ENCODE measurements around the gene PTPN4. TPM values are rescaled to one million over a fixed set of nuclear protein-coding genes. Genes with fewer than 3 reads are reported as not detected.

PTPN4 gene
- total RNA-seq, 2 experiments from 2014 or later: 32.4 to 38.0 TPM

GRCh38 chr2:119810049-119810630, 50.4 kb downstream of the PTPN4 start:
- ChIA-PET CTCF (interaction anchor here (0.9 to 1.2 kb wide), 2 partner anchors 13 to 106 kb away, joined by 3 read pairs; no protein-coding TSS in a partner anchor), POLR2A (no interaction called here)
- Mint-ChIP-seq H3K27ac (no peak overlapping the region), H3K9me3 (ENCODE audit: low read depth) (no peaks in the 10 kb centered on the region), H3K4me3 (no peak overlapping the region), H3K36me3 (ENCODE audit: low read depth) (peaks cover 27% of the 10 kb centered on the region), H3K4me1 (peaks cover 27% of the 10 kb centered on the region), H3K27me3 (no peaks in the 10 kb centered on the region)
- DNase-seq: no peak
- intact Hi-C loops (cut with DNase I, micrococcal nuclease): no loop called here
- no peak for ATAC-seq

GRCh38 chr2:119814216-119814615, 54.5 kb downstream of the PTPN4 start:
- DNase-seq (no peak), ATAC-seq (no peak)
- H3K9me3 Mint-ChIP-seq (ENCODE audit: low read depth): peaks cover 14% of the 10 kb centered on the region
- POLR2A ChIA-PET: no interaction called here
- peaks cover 38% of the 10 kb centered on the region for H3K36me3 Mint-ChIP-seq (ENCODE audit: low read depth)
- CTCF ChIA-PET: interaction anchor here (0.6 to 1.2 kb wide), 3 partner anchors 12 to 451 kb away, joined by 3 read pairs; no protein-coding TSS in a partner anchor
- intact Hi-C loops (cut with DNase I, micrococcal nuclease): no loop called here
- no peaks in the 10 kb centered on the region for H3K27me3 Mint-ChIP-seq
- H3K4me3 Mint-ChIP-seq: no peak overlapping the region
- H3K4me1 Mint-ChIP-seq: peaks cover 9% of the 10 kb centered on the region
- H3K27ac Mint-ChIP-seq: no peak overlapping the region

GRCh38 chr2:119818792-119819191, 59.1 kb downstream of the PTPN4 start:
- Mint-ChIP-seq H3K4me3 (no peak overlapping the region), H3K27ac (no peak overlapping the region), H3K36me3 (ENCODE audit: low read depth) (peaks cover 26% of the 10 kb centered on the region), H3K4me1 (peaks cover 39% of the 10 kb centered on the region), H3K9me3 (ENCODE audit: low read depth) (peaks cover 14% of the 10 kb centered on the region), H3K27me3 (no peaks in the 10 kb centered on the region)
- CTCF ChIA-PET: interaction anchor here (0.7 to 1.6 kb wide), 5 partner anchors 9 to 221 kb away, joined by 3 to 7 read pairs (median 3); no protein-coding TSS in a partner anchor
- POLR2A ChIA-PET: no interaction called here
- intact Hi-C loops (cut with DNase I, micrococcal nuclease): no loop called here
- ATAC-seq (no peak), DNase-seq (no peak)

GRCh38 chr2:119819846-119820245, 60.1 kb downstream of the PTPN4 start:
- ChIA-PET POLR2A (no interaction called here), CTCF (interaction anchor here (0.7 to 1.3 kb wide), 2 partner anchors 8 to 117 kb away, joined by 3 read pairs; no protein-coding TSS in a partner anchor)
- peaks cover 26% of the 10 kb centered on the region for H3K36me3 Mint-ChIP-seq (ENCODE audit: low read depth)
- H3K27ac Mint-ChIP-seq: no peak overlapping the region
- intact Hi-C loops (cut with DNase I, micrococcal nuclease): loop anchor here (5.0 to 10.0 kb wide), 2 partner anchors 357 to 495 kb away; no protein-coding TSS in a partner anchor
- ATAC-seq (no peak), DNase-seq (no peak)
- H3K4me1 Mint-ChIP-seq: peaks cover 42% of the 10 kb centered on the region
- H3K4me3 Mint-ChIP-seq: no peak overlapping the region
- H3K27me3 Mint-ChIP-seq: no peaks in the 10 kb centered on the region
- peaks cover 14% of the 10 kb centered on the region for H3K9me3 Mint-ChIP-seq (ENCODE audit: low read depth)

GRCh38 chr2:119820275-119820674, 60.6 kb downstream of the PTPN4 start:
- ATAC-seq: no peak
- ChIA-PET POLR2A (no interaction called here), CTCF (interaction anchor here (1.0 to 1.6 kb wide), 3 partner anchors 60 to 117 kb away, joined by 3 to 4 read pairs (median 3); no protein-coding TSS in a partner anchor)
- Mint-ChIP-seq H3K4me3 (no peak overlapping the region), H3K9me3 (ENCODE audit: low read depth) (peaks cover 14% of the 10 kb centered on the region), H3K36me3 (ENCODE audit: low read depth) (peaks cover 26% of the 10 kb centered on the region), H3K27me3 (no peaks in the 10 kb centered on the region), H3K27ac (no peak overlapping the region), H3K4me1 (peaks cover 42% of the 10 kb centered on the region)
- intact Hi-C loops (cut with DNase I, micrococcal nuclease): loop anchor here (5.0 to 10.0 kb wide), 2 partner anchors 357 to 495 kb away; no protein-coding TSS in a partner anchor
- no peak for DNase-seq

- DNase-seq: peak; percentile 51
- Mint-ChIP-seq H3K36me3 (ENCODE audit: low read depth) (peaks cover 26% of the 10 kb centered on the region), H3K9me3 (ENCODE audit: low read depth) (peaks cover 14% of the 10 kb centered on the region), H3K4me1 (peaks cover 44% of the 10 kb centered on the region), H3K27me3 (no peaks in the 10 kb centered on the region), H3K27ac (no peak overlapping the region), H3K4me3 (no peak overlapping the region)
- intact Hi-C loops (cut with DNase I, micrococcal nuclease): loop anchor here (1.0 to 10.0 kb wide), 3 partner anchors 62 to 494 kb away; partner anchors contain the start of gene PTPN4 (in 1 of the 2)
- CTCF ChIA-PET: interaction anchor here (0.7 to 1.6 kb wide), 4 partner anchors 24 to 68 kb away, joined by 3 to 6 read pairs (median 4); no protein-coding TSS in a partner anchor
- peak; percentile 87 for ATAC-seq
- POLR2A ChIA-PET: no interaction called here
Measured at GRCh38 chr2:119821266-119821665, 61.5 kb downstream of the PTPN4 start.

GRCh38 chr2:119823734-119824334, 64.1 kb downstream of the PTPN4 start:
- CTCF ChIA-PET: interaction anchor here (0.8 to 1.5 kb wide), 13 partner anchors 12 to 353 kb away, joined by 3 to 11 read pairs (median 6); partner anchors contain the start of gene PTPN4
- Mint-ChIP-seq H3K4me3 (no peak overlapping the region), H3K9me3 (ENCODE audit: low read depth) (no peaks in the 10 kb centered on the region), H3K4me1 (peaks cover 50% of the 10 kb centered on the region), H3K27me3 (no peaks in the 10 kb centered on the region), H3K36me3 (ENCODE audit: low read depth) (peaks cover 5% of the 10 kb centered on the region), H3K27ac (no peak overlapping the region)
- intact Hi-C loops (cut with DNase I, micrococcal nuclease): loop anchor here (1.0 to 10.0 kb wide), 5 partner anchors 71 to 491 kb away; no protein-coding TSS in a partner anchor
- ATAC-seq (no peak), DNase-seq (peak; percentile 56)
- POLR2A ChIA-PET: no interaction called here

GRCh38 chr2:119826370-119826961, 66.7 kb downstream of the PTPN4 start:
- Mint-ChIP-seq H3K36me3 (ENCODE audit: low read depth) (peaks cover 22% of the 10 kb centered on the region), H3K4me3 (no peak overlapping the region), H3K27me3 (no peaks in the 10 kb centered on the region), H3K27ac (no peak overlapping the region), H3K4me1 (peaks cover 37% of the 10 kb centered on the region), H3K9me3 (ENCODE audit: low read depth) (peaks cover 5% of the 10 kb centered on the region)
- DNase-seq: peak; percentile 57
- peak; percentile 54 for ATAC-seq
- CTCF ChIA-PET: interaction anchor here (0.5 to 3.6 kb wide), 17 partner anchors 13 to 185 kb away, joined by 3 to 17 read pairs (median 3); no protein-coding TSS in a partner anchor
- intact Hi-C loops (cut with DNase I, micrococcal nuclease): loop anchor here (1.0 to 10.0 kb wide), 5 partner anchors 123 to 488 kb away; no protein-coding TSS in a partner anchor
- POLR2A ChIA-PET: no interaction called here

- intact Hi-C loops (cut with DNase I, micrococcal nuclease): loop anchor here (2.0 to 10.0 kb wide), 3 partner anchors 186 to 487 kb away; no protein-coding TSS in a partner anchor
- Mint-ChIP-seq H3K4me1 (peaks cover 37% of the 10 kb centered on the region), H3K27ac (no peak overlapping the region), H3K9me3 (ENCODE audit: low read depth) (peaks cover 5% of the 10 kb centered on the region), H3K4me3 (no peak overlapping the region), H3K27me3 (no peaks in the 10 kb centered on the region), H3K36me3 (ENCODE audit: low read depth) (peaks cover 22% of the 10 kb centered on the region)
- ATAC-seq (peak; percentile 90), DNase-seq (peak; percentile 36)
- POLR2A ChIA-PET: no interaction called here
- CTCF ChIA-PET: interaction anchor here (0.7 to 3.6 kb wide), 9 partner anchors 9 to 347 kb away, joined by 3 to 17 read pairs (median 4); no protein-coding TSS in a partner anchor
Measured at GRCh38 chr2:119827866-119828507, 68.3 kb downstream of the PTPN4 start.

GRCh38 chr2:119836455-119837142, 76.9 kb downstream of the PTPN4 start:
- intact Hi-C loops (cut with DNase I, micrococcal nuclease): no loop called here
- Mint-ChIP-seq H3K4me1 (peaks cover 45% of the 10 kb centered on the region), H3K27me3 (no peaks in the 10 kb centered on the region), H3K36me3 (ENCODE audit: low read depth) (peaks cover 3% of the 10 kb centered on the region), H3K4me3 (no peak overlapping the region), H3K27ac (no peak overlapping the region), H3K9me3 (ENCODE audit: low read depth) (no peaks in the 10 kb centered on the region)
- ATAC-seq (no peak), DNase-seq (no peak)
- POLR2A ChIA-PET: no interaction called here
- CTCF ChIA-PET: interaction anchor here (0.6 kb wide), 1 partner anchor 101 kb away, joined by 3 read pairs; no protein-coding TSS in a partner anchor

Measured in activated CD4-positive, alpha-beta T cell treated with anti-CD3 and anti-CD28 coated beads for 36 hours (primary cell).